ENCODE data around the gene NRP1.

DNA sequence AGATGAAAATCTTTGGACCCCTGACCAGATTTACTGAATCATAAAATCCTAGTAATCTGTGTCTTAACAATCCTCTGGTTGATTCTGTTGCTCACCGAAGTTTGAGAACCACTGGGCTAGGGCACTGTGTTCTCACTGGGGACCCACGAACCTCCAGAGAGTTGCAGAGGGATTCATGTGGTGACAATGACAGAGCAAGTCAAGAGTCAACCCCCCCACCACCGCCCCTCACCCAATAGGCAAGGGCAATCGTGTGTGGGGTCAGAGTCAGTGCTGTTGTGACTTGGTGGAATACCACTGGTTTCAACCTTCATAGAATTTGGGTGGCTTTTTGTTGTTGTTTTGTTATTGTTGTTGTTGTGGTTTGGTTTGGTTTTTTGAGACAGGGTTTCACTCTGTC lies 23.5 kb upstream of the NRP1 start:
- TF ChIP-seq, protein P1, sequence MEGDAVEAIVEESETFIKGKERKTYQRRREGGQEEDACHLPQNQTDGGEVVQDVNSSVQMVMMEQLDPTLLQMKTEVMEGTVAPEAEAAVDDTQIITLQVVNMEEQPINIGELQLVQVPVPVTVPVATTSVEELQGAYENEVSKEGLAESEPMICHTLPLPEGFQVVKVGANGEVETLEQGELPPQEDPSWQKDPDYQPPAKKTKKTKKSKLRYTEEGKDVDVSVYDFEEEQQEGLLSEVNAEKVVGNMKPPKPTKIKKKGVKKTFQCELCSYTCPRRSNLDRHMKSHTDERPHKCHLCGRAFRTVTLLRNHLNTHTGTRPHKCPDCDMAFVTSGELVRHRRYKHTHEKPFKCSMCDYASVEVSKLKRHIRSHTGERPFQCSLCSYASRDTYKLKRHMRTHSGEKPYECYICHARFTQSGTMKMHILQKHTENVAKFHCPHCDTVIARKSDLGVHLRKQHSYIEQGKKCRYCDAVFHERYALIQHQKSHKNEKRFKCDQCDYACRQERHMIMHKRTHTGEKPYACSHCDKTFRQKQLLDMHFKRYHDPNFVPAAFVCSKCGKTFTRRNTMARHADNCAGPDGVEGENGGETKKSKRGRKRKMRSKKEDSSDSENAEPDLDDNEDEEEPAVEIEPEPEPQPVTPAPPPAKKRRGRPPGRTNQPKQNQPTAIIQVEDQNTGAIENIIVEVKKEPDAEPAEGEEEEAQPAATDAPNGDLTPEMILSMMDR (IDR thresholded peaks at IDR 0.05), result no peak
- TF ChIP-seq JUN (CRISPR knock-in tag; IDR thresholded peaks at IDR 0.05), result no peak

Measured in WTC11 (cell line).